Stimulated activated CD4-positive, alpha-beta T cell treated with anti-CD3 and anti-CD28 coated beads, TNF-alpha, amount 100 ng/mL, for 48 hours (primary cell): Measurements from ENCODE around the gene BRD8.

ENCODE experiments used
- DNase-seq, 3 donors: peaks; one replicate each; pipeline ENCODE4 v3.0.0-alpha.2; 2020; ENCODE audit warnings: low read depth in 3 of 3

The BRD8 gene

GRCh38 chr5:138096997-138097828, 81.2 kb downstream of the BRD8 start:
- no peak for DNase-seq

- DNase-seq, result no peak
Measured at GRCh38 chr5:138096363-138096762, 82.1 kb downstream of the BRD8 start.

GRCh38 chr5:138095100-138095907, 83.1 kb downstream of the BRD8 start:
- no peak for DNase-seq

GRCh38 chr5:138093036-138093435, 85.4 kb downstream of the BRD8 start:
- no peak for DNase-seq

GRCh38 chr5:138092301-138092700, 86.1 kb downstream of the BRD8 start:
- DNase-seq, result no peak

- no peak for DNase-seq
Measured at GRCh38 chr5:138091685-138092084, 86.7 kb downstream of the BRD8 start.
